GM23248 (cell line): ENCODE results near the gene COA6.

Experiments
- EZH2 ChIP-seq: fragments of 200-600 bp; sonication (generic); IDR thresholded peaks from 2 replicates; pipeline ENCODE4 v1.6.1; 2018; ENCODE audit warnings: antibody characterized with exemption, mild to moderate bottlenecking; ENCODE audit not compliant: insufficient read depth, poor library complexity, severe bottlenecking
- EZH2phosphoT487 ChIP-seq: fragments of 200-600 bp; sonication (generic); IDR thresholded peaks from 2 replicates; pipeline ENCODE4 v1.6.1; 2018; ENCODE audit warnings: antibody characterized with exemption, moderate library complexity, mild to moderate bottlenecking, low read depth; ENCODE audit not compliant: insufficient read depth

DNA sequence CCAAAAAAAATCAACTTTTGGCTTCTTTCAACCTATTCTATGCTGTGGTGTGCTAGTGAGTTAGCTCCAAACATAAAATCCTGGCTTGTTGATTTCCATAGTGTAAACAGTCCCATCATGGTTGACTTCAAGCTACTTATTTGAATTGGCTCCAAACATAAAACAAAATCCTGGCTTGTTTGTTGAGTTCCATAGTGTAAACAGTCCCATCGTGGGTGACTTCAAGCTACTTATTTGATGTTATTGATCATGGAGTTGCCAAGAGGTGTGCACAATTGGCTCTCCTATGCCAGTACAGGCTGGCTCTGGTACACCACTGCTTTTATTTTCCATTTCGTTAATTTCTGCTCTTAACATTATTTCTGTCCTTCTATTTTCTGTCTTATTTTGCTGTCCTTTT lies 1.8 kb upstream of the COA6 start:
- TF ChIP-seq EZH2phosphoT487 = no peak
- TF ChIP-seq EZH2 = no peak
